H9 (cell line): ENCODE data around the gene STK38. TPM values are rescaled to one million over a fixed set of nuclear protein-coding genes. Genes with fewer than 3 reads are reported as not detected.

Source experiments
- DNase-seq: peaks from one replicate; pipeline ENCODE4 v3.0.0-alpha.2; 2017
- H2AFZ ChIP-seq: one replicate; pipeline ENCODE4 v1.6.1; 2013; ENCODE audit warnings: mild to moderate bottlenecking, low read length, control low read depth, moderate library complexity
- H2AK5ac ChIP-seq: 2 replicates; pipeline ENCODE4 v1.6.1; 2013; ENCODE audit warnings: low read length, control low read depth, mixed read lengths; ENCODE audit not compliant: insufficient read length
- H2BK120ac ChIP-seq: one replicate; pipeline ENCODE4 v1.6.1; 2013; ENCODE audit warnings: low read depth, mild to moderate bottlenecking, low read length, control low read depth, inconsistent platforms; ENCODE audit not compliant: poor library complexity, severe bottlenecking
- H2BK12ac ChIP-seq: 2 replicates; pipeline ENCODE4 v1.6.1; 2013; ENCODE audit warnings: low read length, control low read depth, mixed read lengths, low read depth; ENCODE audit not compliant: insufficient read length
- H2BK15ac ChIP-seq: 2 replicates; pipeline ENCODE4 v1.6.1; 2013; ENCODE audit warnings: low read depth, low read length, control low read depth
- H2BK20ac ChIP-seq: one replicate; pipeline ENCODE4 v1.6.1; 2013; ENCODE audit warnings: low read depth, mild to moderate bottlenecking, low read length, control low read depth, inconsistent platforms; ENCODE audit not compliant: poor library complexity, severe bottlenecking
- H2BK5ac ChIP-seq: 2 replicates; pipeline ENCODE4 v1.6.1; 2013; ENCODE audit warnings: low read length, control low read depth, mixed read lengths; ENCODE audit not compliant: insufficient read length
- H3K14ac ChIP-seq: 2 replicates; pipeline ENCODE4 v1.6.1; 2013; ENCODE audit warnings: low read length, control low read depth; ENCODE audit not compliant: insufficient read depth
- H3K18ac ChIP-seq: 2 replicates; pipeline ENCODE4 v1.6.1; 2013; ENCODE audit warnings: low read depth, mild to moderate bottlenecking, mixed read lengths, low read length, control low read depth; ENCODE audit not compliant: insufficient read length
- H3K23ac ChIP-seq: 2 replicates; pipeline ENCODE4 v1.6.1; 2013; ENCODE audit warnings: low read length, control low read depth, mixed read lengths, low read depth; ENCODE audit not compliant: insufficient read length
- H3K23me2 ChIP-seq: 2 replicates; pipeline ENCODE4 v1.6.1; 2013; ENCODE audit warnings: low read depth, mild to moderate bottlenecking, mixed read lengths, low read length, control low read depth; ENCODE audit not compliant: insufficient read length, poor library complexity, severe bottlenecking
- H3K27ac ChIP-seq: 2 replicates; pipeline ENCODE4 v1.5.1; 2013; ENCODE audit warnings: low read length, control low read depth, mixed read lengths, low read depth; ENCODE audit not compliant: insufficient read length
- H3K27me3 ChIP-seq: 2 replicates; pipeline ENCODE4 v1.6.1; 2013; ENCODE audit warnings: low read length, control low read depth, inconsistent platforms; ENCODE audit not compliant: insufficient read depth
- H3K4ac ChIP-seq: 2 replicates; pipeline ENCODE4 v1.6.1; 2013; ENCODE audit warnings: low read depth, mild to moderate bottlenecking, control low read depth, inconsistent platforms, low read length, moderate library complexity
- H3K4me1 ChIP-seq: 2 replicates; pipeline ENCODE4 v1.6.1; 2013; ENCODE audit warnings: low read length, control low read depth, inconsistent platforms; ENCODE audit not compliant: insufficient read depth
- H3K4me2 ChIP-seq: 2 replicates; pipeline ENCODE4 v1.6.1; 2013; ENCODE audit warnings: low read length, control low read depth, mixed read lengths; ENCODE audit not compliant: insufficient read length, insufficient read depth
- H3K56ac ChIP-seq: 2 replicates; pipeline ENCODE4 v1.6.1; 2013; ENCODE audit warnings: low read depth, mild to moderate bottlenecking, mixed read lengths, low read length, control low read depth; ENCODE audit not compliant: insufficient read length
- H3K79me1 ChIP-seq: 2 replicates; pipeline ENCODE4 v1.6.1; 2013; ENCODE audit warnings: low read depth, mild to moderate bottlenecking, moderate library complexity, low read length, control low read depth, inconsistent platforms; ENCODE audit not compliant: insufficient read depth, poor library complexity, severe bottlenecking
- H3K79me2 ChIP-seq: 2 replicates; pipeline ENCODE4 v1.6.1; 2013; ENCODE audit warnings: low read length, control low read depth, inconsistent platforms; ENCODE audit not compliant: insufficient read depth
- H3K9ac ChIP-seq: 2 replicates; pipeline ENCODE4 v1.6.1; 2013; ENCODE audit warnings: low read length, control low read depth, mixed read lengths; ENCODE audit not compliant: insufficient read length; ENCODE audit errors: extremely low read depth
- H3K9me3 ChIP-seq: one replicate; pipeline ENCODE4 v1.6.1; 2013; ENCODE audit warnings: low read depth, low read length, inconsistent platforms; ENCODE audit not compliant: control insufficient read depth
- H3T11ph ChIP-seq: one replicate; pipeline ENCODE4 v1.6.1; 2013; ENCODE audit warnings: mild to moderate bottlenecking, low read length, control low read depth, inconsistent platforms
- H4K20me1 ChIP-seq: one replicate; pipeline ENCODE4 v1.6.1; 2013; ENCODE audit not compliant: control insufficient read depth, insufficient read length, insufficient read depth
- H4K5ac ChIP-seq: 2 replicates; pipeline ENCODE4 v1.6.1; 2013; ENCODE audit warnings: low read depth, mild to moderate bottlenecking, mixed read lengths, low read length, control low read depth; ENCODE audit not compliant: insufficient read length
- H4K8ac ChIP-seq: replicated peaks from 2 replicates; pipeline ENCODE4 v1.6.1; 2013; ENCODE audit warnings: low read length, control low read depth, mixed read lengths, low read depth; ENCODE audit not compliant: insufficient read length
- H4K91ac ChIP-seq: 2 replicates; pipeline ENCODE4 v1.6.1; 2013; ENCODE audit warnings: low read depth, mild to moderate bottlenecking, moderate library complexity, mixed read lengths, low read length, control low read depth; ENCODE audit not compliant: insufficient read length
- H3K27ac Mint-ChIP-seq, 3 experiments: 2 replicates in 2 of 3; 3 replicates in 1 of 3; pipeline ENCODE4 v1.8.0; 2020 to 2021; ENCODE audit warnings: mixed read lengths in 3 of 3, mild to moderate bottlenecking in 1 of 3, moderate library complexity in 1 of 3
- H3K27me3 Mint-ChIP-seq: 2 replicates; pipeline ENCODE4 v1.8.0; 2021; ENCODE audit warnings: low read depth, mild to moderate bottlenecking, moderate library complexity, mixed read lengths
- H3K36me3 Mint-ChIP-seq, 3 experiments: 2 replicates in 2 of 3; 3 replicates in 1 of 3; pipeline ENCODE4 v1.8.0; 2020 to 2021; ENCODE audit warnings: low read depth in 3 of 3, mixed read lengths in 3 of 3; ENCODE audit not compliant: insufficient read depth in 1 of 3
- H3K4me1 Mint-ChIP-seq, 2 experiments: 2 replicates each; pipeline ENCODE4 v1.8.0; 2020; ENCODE audit warnings: mixed read lengths in 2 of 2
- H3K4me3 Mint-ChIP-seq, 2 experiments: 2 replicates in 1 of 2; 3 replicates in 1 of 2; pipeline ENCODE4 v1.8.0; 2020 to 2021; ENCODE audit warnings: mild to moderate bottlenecking in 2 of 2, mixed read lengths in 2 of 2, moderate library complexity in 1 of 2
- H3K9me3 Mint-ChIP-seq, 2 experiments: 2 replicates in 1 of 2; 3 replicates in 1 of 2; pipeline ENCODE4 v1.8.0; 2020; ENCODE audit warnings: mild to moderate bottlenecking in 2 of 2, mixed read lengths in 2 of 2, moderate library complexity in 1 of 2
- WGBS: extraction: QIAGEN DNeasy Blood & Tissue Kit; methylation state at CpG from one replicate; pipeline ENCODE4 v1.1.7; 2013; ENCODE audit warnings: missing lambda C conversion rate, low lambda C conversion rate, mixed read lengths; ENCODE audit not compliant: insufficient read length; ENCODE audit errors: extremely low coverage; 5-methylcytosine and 5-hydroxymethylcytosine counted together
- total RNA-seq: library from RNA; stranded (reverse); gene quantifications from 2 replicates; pipeline ENCODE4 v1.2.1, GENCODE V29; 2021
- TF ChIP-seq, protein P1 (sequence below): fragments of 200-600 bp; sonication (generic); conservative IDR thresholded peaks from 3 replicates; pipeline ENCODE4 v1.8.0; 2021; ENCODE audit warnings: antibody characterized with exemption, mild to moderate bottlenecking

The STK38 gene
- total RNA-seq, 1 experiment from 2014 or later, result 17.5 TPM

GRCh38 chr6:36578030-36578429 lies 30.8 kb upstream of the STK38 start:
- Histone ChIP-seq H3K27ac (no peak overlapping the region), H3K9ac (no peak overlapping the region), H3K23ac (no peak overlapping the region), H3K27me3 (no peaks in the 10 kb centered on the region), H3K14ac (no peak overlapping the region), H3K4me2 (no peak overlapping the region), H3K4me1 (no peaks in the 10 kb centered on the region), H3K23me2 (no peaks in the 10 kb centered on the region), H2BK5ac (no peak overlapping the region), H2BK15ac (no peak overlapping the region), H3K56ac (no peak overlapping the region), H2BK120ac (no peak overlapping the region), H2BK20ac (no peak overlapping the region), H3K18ac (no peak overlapping the region), H3K79me2 (no peaks in the 10 kb centered on the region), H2AK5ac (no peak overlapping the region), H3K79me1 (no peaks in the 10 kb centered on the region), H4K20me1 (no peaks in the 10 kb centered on the region), H2AFZ (no peak overlapping the region), H4K91ac (no peak overlapping the region), H4K5ac (no peak overlapping the region), H3K4ac (no peak overlapping the region), H3T11ph (no peak overlapping the region), H2BK12ac (no peak overlapping the region), H4K8ac (no peak overlapping the region), H3K9me3 (no peaks in the 10 kb centered on the region)
- peaks cover 6 to 8% of the 10 kb centered on the region in 2 experiments for H3K4me1 Mint-ChIP-seq
- DNase-seq, result no peak
- no peaks in the 10 kb centered on the region; the same call in 1 of the 2 replicates for H3K27me3 Mint-ChIP-seq
- no peak overlapping the region for H3K4me3 Mint-ChIP-seq
- no CpG with 5 or more reads among the region's 5 CpGs for WGBS
- peaks cover 0 to 2% of the 10 kb centered on the region in 2 experiments; a peak in 1 of 5 replicates for H3K9me3 Mint-ChIP-seq
- TF ChIP-seq, protein P1, sequence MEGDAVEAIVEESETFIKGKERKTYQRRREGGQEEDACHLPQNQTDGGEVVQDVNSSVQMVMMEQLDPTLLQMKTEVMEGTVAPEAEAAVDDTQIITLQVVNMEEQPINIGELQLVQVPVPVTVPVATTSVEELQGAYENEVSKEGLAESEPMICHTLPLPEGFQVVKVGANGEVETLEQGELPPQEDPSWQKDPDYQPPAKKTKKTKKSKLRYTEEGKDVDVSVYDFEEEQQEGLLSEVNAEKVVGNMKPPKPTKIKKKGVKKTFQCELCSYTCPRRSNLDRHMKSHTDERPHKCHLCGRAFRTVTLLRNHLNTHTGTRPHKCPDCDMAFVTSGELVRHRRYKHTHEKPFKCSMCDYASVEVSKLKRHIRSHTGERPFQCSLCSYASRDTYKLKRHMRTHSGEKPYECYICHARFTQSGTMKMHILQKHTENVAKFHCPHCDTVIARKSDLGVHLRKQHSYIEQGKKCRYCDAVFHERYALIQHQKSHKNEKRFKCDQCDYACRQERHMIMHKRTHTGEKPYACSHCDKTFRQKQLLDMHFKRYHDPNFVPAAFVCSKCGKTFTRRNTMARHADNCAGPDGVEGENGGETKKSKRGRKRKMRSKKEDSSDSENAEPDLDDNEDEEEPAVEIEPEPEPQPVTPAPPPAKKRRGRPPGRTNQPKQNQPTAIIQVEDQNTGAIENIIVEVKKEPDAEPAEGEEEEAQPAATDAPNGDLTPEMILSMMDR, result no peak
- H3K36me3 Mint-ChIP-seq, result no peaks in the 10 kb centered on the region
- H3K27ac Mint-ChIP-seq, result no peak overlapping the region
